PFSK-1 (cell line): ENCODE measurements around the gene TMC4.

ENCODE experiments used
- FOXP2 ChIP-seq: optimal IDR thresholded peaks from 2 replicates; pipeline ENCODE3; 2011; ENCODE audit warnings: borderline replicate concordance, control low read depth, inconsistent platforms; ENCODE audit not compliant: insufficient read depth; ENCODE audit errors: extremely low read length, extremely low read depth
- POLR2AphosphoS5 ChIP-seq: IDR thresholded peaks from 2 replicates; pipeline ENCODE4 v1.6.1; 2012; ENCODE audit warnings: low read depth, mild to moderate bottlenecking, control low read depth, low read length, moderate library complexity
- REST ChIP-seq, 2 experiments: IDR thresholded peaks; 2 replicates each; pipeline versions ENCODE4 v1.6.1 to v1.8.0; 2011 to 2012; ENCODE audit warnings: low read depth in 2 of 2, low read length in 2 of 2, control low read depth in 1 of 2, inconsistent platforms in 1 of 2, mild to moderate bottlenecking in 1 of 2, moderate library complexity in 1 of 2; ENCODE audit not compliant: insufficient read depth in 1 of 2
- SIN3A ChIP-seq: IDR thresholded peaks from 2 replicates; pipeline ENCODE4 v1.6.1; 2012; ENCODE audit warnings: mild to moderate bottlenecking, low read length, moderate library complexity, borderline replicate concordance; ENCODE audit not compliant: insufficient read depth
- TAF1 ChIP-seq: IDR thresholded peaks from 2 replicates; pipeline ENCODE4 v1.6.1; 2012; ENCODE audit warnings: low read length, control low read depth, borderline replicate concordance; ENCODE audit not compliant: insufficient read depth

DNA sequence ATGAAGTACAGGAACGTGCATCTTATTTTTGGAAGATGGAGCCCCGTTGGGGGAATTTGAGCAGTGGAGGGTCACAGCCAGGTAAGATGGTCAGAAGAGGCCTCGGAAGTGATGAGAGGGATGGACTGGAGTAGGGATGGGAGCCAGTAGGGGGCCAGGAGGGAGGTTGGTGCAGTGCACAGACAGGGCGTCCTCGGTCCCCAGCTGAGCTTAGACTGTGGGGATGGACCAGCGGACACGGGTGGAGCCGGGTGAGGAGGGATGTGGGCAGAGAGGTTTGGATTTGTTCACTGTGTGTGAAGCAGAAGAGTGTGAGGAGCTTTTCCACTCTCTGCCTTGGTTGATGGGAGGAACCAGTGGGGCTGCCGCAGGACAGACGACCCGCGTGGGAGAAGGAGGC, 38.3 kb upstream of the TMC4 start:
- TF ChIP-seq TAF1 (no peak), POLR2AphosphoS5 (no peak; the same call in 1 of the 2 replicates), REST (IDR thresholded peaks at IDR 0.05; ENCODE audit: insufficient read depth in 1 of 2, low read depth in 2 of 2, low read length in 2 of 2) (no peak), FOXP2 (no peak), SIN3A (no peak)
